Activated CD4-positive, alpha-beta T cell treated with anti-CD3 and anti-CD28 coated beads for 36 hours (primary cell): ENCODE measurements around the gene STXBP1. TPM values are rescaled to one million over a fixed set of nuclear protein-coding genes. Genes with fewer than 3 reads are reported as not detected.
"Not testable (repeated sequence)": the region's sequence is repeated elsewhere in the genome, so short reads cannot be mapped to it uniquely, and the experiment has no call there.

Experiments
- ATAC-seq: fragments of 200-7000 bp; cut with Tn5 transposase; one replicate; pipeline ENCODE4 v1.10.0; 2021; ENCODE audit warnings: mild to moderate bottlenecking, moderate library complexity
- CTCF ChIA-PET: fragments of 350-600 bp; sonication (Branson Sonifier 250); formaldehyde crosslinking; loops from one replicate; lab custom pipeline; 2021; ENCODE audit warnings: antibody characterized with exemption; lab: Charles Lee
- POLR2A ChIA-PET: fragments of 350-600 bp; sonication (Branson Sonifier 250); formaldehyde crosslinking; loops from one replicate; lab custom pipeline; 2021; ENCODE audit warnings: antibody characterized with exemption, inconsistent platforms; lab: Charles Lee
- DNase-seq: peaks from one replicate; pipeline ENCODE4 v3.0.0-alpha.2; 2020
- H3K27ac Mint-ChIP-seq: one replicate; pipeline ENCODE4 v1.8.0; 2021; ENCODE audit warnings: mixed read lengths
- H3K27me3 Mint-ChIP-seq: one replicate; pipeline ENCODE4 v1.8.0; 2021; ENCODE audit warnings: mixed read lengths
- H3K36me3 Mint-ChIP-seq: one replicate; pipeline ENCODE4 v1.8.0; 2021; ENCODE audit warnings: low read depth, mixed read lengths
- H3K4me1 Mint-ChIP-seq: one replicate; pipeline ENCODE4 v1.8.0; 2021; ENCODE audit warnings: mixed read lengths
- H3K4me3 Mint-ChIP-seq: one replicate; pipeline ENCODE4 v1.8.0; 2021; ENCODE audit warnings: mild to moderate bottlenecking, moderate library complexity, mixed read lengths
- H3K9me3 Mint-ChIP-seq: one replicate; pipeline ENCODE4 v1.8.0; 2021; ENCODE audit warnings: low read depth, mixed read lengths
- intact Hi-C, 2 experiments: fragments of 100-400 bp; cut with DNase I in 1 of 2; cut with micrococcal nuclease in 1 of 2; formaldehyde crosslinking; loops; one replicate each; pipeline versions ENCODE4 v1.14.2 to v1.15.1; 2022 to 2024; cut with DNase I, micrococcal nuclease
- total RNA-seq, 2 experiments: library from RNA; stranded (reverse); gene quantifications; one replicate each; pipeline ENCODE4 v1.2.3, GENCODE V29; 2021

Gene STXBP1
- total RNA-seq, 2 experiments from 2014 or later = 15.9 to 18.1 TPM

- H3K27ac Mint-ChIP-seq, H3K36me3 Mint-ChIP-seq, POLR2A ChIA-PET, intact Hi-C loops, H3K9me3 Mint-ChIP-seq, H3K4me1 Mint-ChIP-seq, H3K4me3 Mint-ChIP-seq, H3K27me3 Mint-ChIP-seq: not testable (repeated sequence)
- DNase-seq = peak; percentile 15
- ATAC-seq = peak; percentile 93
- CTCF ChIA-PET = interaction anchor here (0.9 kb wide), 1 partner anchor 32 kb away, joined by 4 read pairs; no protein-coding TSS in a partner anchor
These were observed 9.4 kb downstream of the STXBP1 start for GRCh38 chr9:127621339-127621970.

- Mint-ChIP-seq H3K4me1 (no peaks in the 10 kb centered on the region), H3K36me3 (no peaks in the 10 kb centered on the region)
- intact Hi-C loops = no loop called here
These were observed 14.8 kb downstream of the STXBP1 start for GRCh38 chr9:127626752-127627493.

GRCh38 chr9:127627494-127627855, 15.4 kb downstream of the STXBP1 start:
- DNase-seq = no peak
- CTCF ChIA-PET = no interaction called here
- ATAC-seq = no peak
- Mint-ChIP-seq H3K27me3 (no peaks in the 10 kb centered on the region), H3K4me1 (no peaks in the 10 kb centered on the region), H3K27ac (no peak overlapping the region), H3K4me3 (no peak overlapping the region), H3K9me3 (no peaks in the 10 kb centered on the region), H3K36me3 (no peaks in the 10 kb centered on the region)
- POLR2A ChIA-PET = no interaction called here
- intact Hi-C loops = no loop called here

More at GRCh38 chr9:127626752-127627493, 14.8 kb downstream of the STXBP1 start:
- H3K27ac Mint-ChIP-seq = no peak overlapping the region
- ATAC-seq (no peak), DNase-seq (no peak)
- H3K4me3 Mint-ChIP-seq = no peak overlapping the region
- ChIA-PET POLR2A (no interaction called here), CTCF (interaction anchor here (0.6 kb wide), 1 partner anchor 94 kb away, joined by 3 read pairs; no protein-coding TSS in a partner anchor)
- no peaks in the 10 kb centered on the region for H3K9me3 Mint-ChIP-seq
- H3K27me3 Mint-ChIP-seq = no peaks in the 10 kb centered on the region

- Mint-ChIP-seq H3K36me3 (no peaks in the 10 kb centered on the region), H3K9me3 (no peaks in the 10 kb centered on the region), H3K27ac (no peak overlapping the region), H3K27me3 (no peaks in the 10 kb centered on the region), H3K4me3 (no peak overlapping the region), H3K4me1 (peaks cover 2% of the 10 kb centered on the region)
- ChIA-PET CTCF (interaction anchor here (0.6 kb wide), 1 partner anchor 93 kb away, joined by 3 read pairs; no protein-coding TSS in a partner anchor), POLR2A (no interaction called here)
- ATAC-seq (no peak), DNase-seq (no peak)
- intact Hi-C loops = no loop called here
These were observed 16.8 kb downstream of the STXBP1 start for GRCh38 chr9:127628758-127629467.

DNA sequence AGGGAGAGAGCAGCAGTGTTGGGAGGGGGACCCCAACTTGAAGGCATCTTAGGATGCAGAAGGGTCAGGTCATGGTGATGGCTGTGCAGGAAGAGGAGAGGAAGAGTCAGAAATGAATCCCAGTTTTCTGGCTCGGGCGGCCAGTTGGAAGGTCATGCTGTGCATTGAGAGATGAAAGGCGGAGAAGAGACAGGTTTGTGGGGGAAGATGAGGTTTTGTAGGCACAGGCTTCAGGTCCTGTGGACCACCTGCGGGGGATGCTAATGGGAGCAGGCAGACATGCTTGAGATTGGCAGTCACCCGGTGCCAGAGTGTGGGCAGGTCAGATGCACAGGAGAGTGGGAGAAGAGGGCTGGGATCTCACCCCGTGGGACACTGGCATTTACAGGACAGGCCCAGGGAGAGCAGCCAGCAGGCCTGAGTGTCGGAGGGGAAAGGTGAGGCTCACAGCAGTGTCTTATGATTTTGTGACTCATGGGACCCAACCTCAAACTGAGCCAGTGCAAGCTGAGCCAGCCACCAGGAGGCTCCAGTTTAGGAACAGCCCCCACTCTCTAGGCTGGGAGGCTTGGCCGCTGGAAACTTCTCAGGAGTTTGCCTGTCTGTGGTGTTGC, 17.5 kb downstream of the STXBP1 start:
- CTCF ChIA-PET = interaction anchor here (0.6 kb wide), 1 partner anchor 105 kb away, joined by 4 read pairs; no protein-coding TSS in a partner anchor
- H3K36me3 Mint-ChIP-seq = no peaks in the 10 kb centered on the region
- peak; percentile 15 for DNase-seq
- no peaks in the 10 kb centered on the region for H3K9me3 Mint-ChIP-seq
- H3K4me1 Mint-ChIP-seq = peaks cover 2% of the 10 kb centered on the region
- H3K4me3 Mint-ChIP-seq = no peak overlapping the region
- H3K27me3 Mint-ChIP-seq = no peaks in the 10 kb centered on the region
- POLR2A ChIA-PET = no interaction called here
- H3K27ac Mint-ChIP-seq = no peak overlapping the region
- intact Hi-C loops = no loop called here
- ATAC-seq = peak; percentile 44

- CTCF ChIA-PET = no interaction called here
- POLR2A ChIA-PET = no interaction called here
These were observed 21.3 kb downstream of the STXBP1 start for GRCh38 chr9:127633216-127633862.

GRCh38 chr9:127634021-127634420, 21.9 kb downstream of the STXBP1 start:
- Mint-ChIP-seq H3K4me3 (no peak overlapping the region), H3K27ac (no peak overlapping the region), H3K4me1 (peaks cover 2% of the 10 kb centered on the region), H3K9me3 (no peaks in the 10 kb centered on the region), H3K36me3 (no peaks in the 10 kb centered on the region), H3K27me3 (no peaks in the 10 kb centered on the region)
- CTCF ChIA-PET = interaction anchor here (0.9 kb wide), 1 partner anchor 26 kb away, joined by 4 read pairs; no protein-coding TSS in a partner anchor
- POLR2A ChIA-PET = interaction anchor here (0.6 kb wide), 1 partner anchor 19 kb away, joined by 7 read pairs; no protein-coding TSS in a partner anchor
- ATAC-seq = no peak
- intact Hi-C loops = no loop called here
- DNase-seq = no peak

More at GRCh38 chr9:127633216-127633862, 21.3 kb downstream of the STXBP1 start:
- H3K4me3 Mint-ChIP-seq = no peak overlapping the region
- no peaks in the 10 kb centered on the region for H3K27me3 Mint-ChIP-seq
- no peaks in the 10 kb centered on the region for H3K36me3 Mint-ChIP-seq
- intact Hi-C loops = no loop called here
- peaks cover 2% of the 10 kb centered on the region for H3K4me1 Mint-ChIP-seq
- DNase-seq = no peak
- no peak for ATAC-seq
- no peaks in the 10 kb centered on the region for H3K9me3 Mint-ChIP-seq
- no peak overlapping the region for H3K27ac Mint-ChIP-seq

DNA sequence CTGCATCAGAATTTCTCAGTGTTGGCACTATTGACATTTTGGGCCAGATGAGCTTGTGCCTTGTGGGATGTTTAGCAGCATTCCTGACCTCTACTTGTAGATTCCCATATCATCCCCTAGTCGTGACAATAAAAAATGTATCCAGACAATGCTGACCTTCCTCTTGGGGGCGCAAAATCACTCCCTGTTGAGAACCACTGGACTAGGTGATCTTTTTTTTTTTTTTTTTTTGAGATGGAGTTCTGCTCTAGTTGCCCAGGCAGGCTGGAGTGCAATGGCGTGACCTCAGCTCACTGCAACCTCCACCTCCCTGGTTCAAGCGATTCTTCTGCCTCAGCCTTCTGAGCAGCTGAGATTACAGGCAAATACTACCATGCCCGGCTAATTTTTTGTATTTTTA, 22.6 kb downstream of the STXBP1 start:
- H3K36me3 Mint-ChIP-seq = no peaks in the 10 kb centered on the region
- DNase-seq = peak; percentile 13
- H3K27ac Mint-ChIP-seq = no peak overlapping the region
- ChIA-PET POLR2A (no interaction called here), CTCF (interaction anchor here (0.9 kb wide), 1 partner anchor 27 kb away, joined by 4 read pairs; no protein-coding TSS in a partner anchor)
- H3K9me3 Mint-ChIP-seq = no peaks in the 10 kb centered on the region
- H3K27me3 Mint-ChIP-seq = no peaks in the 10 kb centered on the region
- peaks cover 2% of the 10 kb centered on the region for H3K4me1 Mint-ChIP-seq
- intact Hi-C loops = no loop called here
- no peak for ATAC-seq
- no peak overlapping the region for H3K4me3 Mint-ChIP-seq

- Mint-ChIP-seq H3K9me3 (no peaks in the 10 kb centered on the region), H3K27ac (no peak overlapping the region), H3K4me1 (peaks cover 2% of the 10 kb centered on the region), H3K27me3 (no peaks in the 10 kb centered on the region), H3K36me3 (no peaks in the 10 kb centered on the region), H3K4me3 (no peak overlapping the region)
- ChIA-PET CTCF (interaction anchor here (0.9 kb wide), 1 partner anchor 235 kb away, joined by 4 read pairs; no protein-coding TSS in a partner anchor), POLR2A (no interaction called here)
- DNase-seq (no peak), ATAC-seq (no peak)
- intact Hi-C loops = no loop called here
These were observed 23.2 kb downstream of the STXBP1 start for GRCh38 chr9:127635201-127635735.

DNA sequence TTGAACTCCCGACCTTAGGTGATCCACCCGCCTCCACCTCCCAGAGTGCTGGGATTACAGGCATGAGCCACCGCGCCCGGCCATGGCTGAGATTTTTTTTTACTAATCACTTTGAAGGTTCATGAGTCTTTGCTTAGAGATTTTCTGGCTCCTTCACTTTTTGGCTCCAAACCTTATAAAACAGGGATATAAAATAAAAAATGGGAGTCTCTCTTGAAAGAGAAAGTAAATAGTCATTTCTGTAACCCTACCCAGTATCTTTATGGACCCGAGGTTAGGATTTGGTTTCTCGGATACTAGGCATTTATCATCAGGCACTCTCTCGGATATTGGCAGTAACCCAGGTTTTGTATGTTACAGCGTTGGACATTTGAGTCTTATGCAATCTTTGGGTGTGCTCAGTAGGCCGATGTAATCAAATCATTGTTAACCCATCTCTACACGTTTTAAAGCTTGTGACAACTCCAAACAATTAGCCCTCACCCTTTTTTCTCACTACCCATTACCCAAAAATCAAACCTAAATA, 25.3 kb downstream of the STXBP1 start:
- ChIA-PET CTCF (interaction anchor here (1.4 kb wide), 1 partner anchor 14 kb away, joined by 3 read pairs; no protein-coding TSS in a partner anchor), POLR2A (no interaction called here)
- peaks cover 2% of the 10 kb centered on the region for H3K4me1 Mint-ChIP-seq
- H3K27ac Mint-ChIP-seq = no peak overlapping the region
- ATAC-seq = no peak
- no peaks in the 10 kb centered on the region for H3K36me3 Mint-ChIP-seq
- no peak for DNase-seq
- intact Hi-C loops = no loop called here
- no peaks in the 10 kb centered on the region for H3K9me3 Mint-ChIP-seq
- peaks cover 2% of the 10 kb centered on the region for H3K27me3 Mint-ChIP-seq
- H3K4me3 Mint-ChIP-seq = no peak overlapping the region
